H9 (cell line): ENCODE data around the gene NDUFA12. TPM values are rescaled to one million over a fixed set of nuclear protein-coding genes. Genes with fewer than 3 reads are reported as not detected.
A peak's percentile ranks its signal among the peaks of the same experiment; 100 is the strongest.

Source experiments
- DNase-seq: peaks from one replicate; pipeline ENCODE4 v3.0.0-alpha.2; 2017
- H2AFZ ChIP-seq: one replicate; pipeline ENCODE4 v1.6.1; 2013; ENCODE audit warnings: mild to moderate bottlenecking, low read length, control low read depth, moderate library complexity
- H2AK5ac ChIP-seq: 2 replicates; pipeline ENCODE4 v1.6.1; 2013; ENCODE audit warnings: low read length, control low read depth, mixed read lengths; ENCODE audit not compliant: insufficient read length
- H2BK120ac ChIP-seq: one replicate; pipeline ENCODE4 v1.6.1; 2013; ENCODE audit warnings: low read depth, mild to moderate bottlenecking, low read length, control low read depth, inconsistent platforms; ENCODE audit not compliant: poor library complexity, severe bottlenecking
- H2BK12ac ChIP-seq: 2 replicates; pipeline ENCODE4 v1.6.1; 2013; ENCODE audit warnings: low read length, control low read depth, mixed read lengths, low read depth; ENCODE audit not compliant: insufficient read length
- H2BK15ac ChIP-seq: 2 replicates; pipeline ENCODE4 v1.6.1; 2013; ENCODE audit warnings: low read depth, low read length, control low read depth
- H2BK20ac ChIP-seq: one replicate; pipeline ENCODE4 v1.6.1; 2013; ENCODE audit warnings: low read depth, mild to moderate bottlenecking, low read length, control low read depth, inconsistent platforms; ENCODE audit not compliant: poor library complexity, severe bottlenecking
- H2BK5ac ChIP-seq: 2 replicates; pipeline ENCODE4 v1.6.1; 2013; ENCODE audit warnings: low read length, control low read depth, mixed read lengths; ENCODE audit not compliant: insufficient read length
- H3K14ac ChIP-seq: 2 replicates; pipeline ENCODE4 v1.6.1; 2013; ENCODE audit warnings: low read length, control low read depth; ENCODE audit not compliant: insufficient read depth
- H3K18ac ChIP-seq: 2 replicates; pipeline ENCODE4 v1.6.1; 2013; ENCODE audit warnings: low read depth, mild to moderate bottlenecking, mixed read lengths, low read length, control low read depth; ENCODE audit not compliant: insufficient read length
- H3K23ac ChIP-seq: 2 replicates; pipeline ENCODE4 v1.6.1; 2013; ENCODE audit warnings: low read length, control low read depth, mixed read lengths, low read depth; ENCODE audit not compliant: insufficient read length
- H3K23me2 ChIP-seq: 2 replicates; pipeline ENCODE4 v1.6.1; 2013; ENCODE audit warnings: low read depth, mild to moderate bottlenecking, mixed read lengths, low read length, control low read depth; ENCODE audit not compliant: insufficient read length, poor library complexity, severe bottlenecking
- H3K27ac ChIP-seq: 2 replicates; pipeline ENCODE4 v1.5.1; 2013; ENCODE audit warnings: low read length, control low read depth, mixed read lengths, low read depth; ENCODE audit not compliant: insufficient read length
- H3K27me3 ChIP-seq: 2 replicates; pipeline ENCODE4 v1.6.1; 2013; ENCODE audit warnings: low read length, control low read depth, inconsistent platforms; ENCODE audit not compliant: insufficient read depth
- H3K4ac ChIP-seq: 2 replicates; pipeline ENCODE4 v1.6.1; 2013; ENCODE audit warnings: low read depth, mild to moderate bottlenecking, control low read depth, inconsistent platforms, low read length, moderate library complexity
- H3K4me1 ChIP-seq: 2 replicates; pipeline ENCODE4 v1.6.1; 2013; ENCODE audit warnings: low read length, control low read depth, inconsistent platforms; ENCODE audit not compliant: insufficient read depth
- H3K4me2 ChIP-seq: 2 replicates; pipeline ENCODE4 v1.6.1; 2013; ENCODE audit warnings: low read length, control low read depth, mixed read lengths; ENCODE audit not compliant: insufficient read length, insufficient read depth
- H3K56ac ChIP-seq: 2 replicates; pipeline ENCODE4 v1.6.1; 2013; ENCODE audit warnings: low read depth, mild to moderate bottlenecking, mixed read lengths, low read length, control low read depth; ENCODE audit not compliant: insufficient read length
- H3K79me1 ChIP-seq: 2 replicates; pipeline ENCODE4 v1.6.1; 2013; ENCODE audit warnings: low read depth, mild to moderate bottlenecking, moderate library complexity, low read length, control low read depth, inconsistent platforms; ENCODE audit not compliant: insufficient read depth, poor library complexity, severe bottlenecking
- H3K79me2 ChIP-seq: 2 replicates; pipeline ENCODE4 v1.6.1; 2013; ENCODE audit warnings: low read length, control low read depth, inconsistent platforms; ENCODE audit not compliant: insufficient read depth
- H3K9ac ChIP-seq: 2 replicates; pipeline ENCODE4 v1.6.1; 2013; ENCODE audit warnings: low read length, control low read depth, mixed read lengths; ENCODE audit not compliant: insufficient read length; ENCODE audit errors: extremely low read depth
- H3K9me3 ChIP-seq: one replicate; pipeline ENCODE4 v1.6.1; 2013; ENCODE audit warnings: low read depth, low read length, inconsistent platforms; ENCODE audit not compliant: control insufficient read depth
- H3T11ph ChIP-seq: one replicate; pipeline ENCODE4 v1.6.1; 2013; ENCODE audit warnings: mild to moderate bottlenecking, low read length, control low read depth, inconsistent platforms
- H4K20me1 ChIP-seq: one replicate; pipeline ENCODE4 v1.6.1; 2013; ENCODE audit not compliant: control insufficient read depth, insufficient read length, insufficient read depth
- H4K5ac ChIP-seq: 2 replicates; pipeline ENCODE4 v1.6.1; 2013; ENCODE audit warnings: low read depth, mild to moderate bottlenecking, mixed read lengths, low read length, control low read depth; ENCODE audit not compliant: insufficient read length
- H4K8ac ChIP-seq: replicated peaks from 2 replicates; pipeline ENCODE4 v1.6.1; 2013; ENCODE audit warnings: low read length, control low read depth, mixed read lengths, low read depth; ENCODE audit not compliant: insufficient read length
- H4K91ac ChIP-seq: 2 replicates; pipeline ENCODE4 v1.6.1; 2013; ENCODE audit warnings: low read depth, mild to moderate bottlenecking, moderate library complexity, mixed read lengths, low read length, control low read depth; ENCODE audit not compliant: insufficient read length
- H3K27ac Mint-ChIP-seq, 3 experiments: 2 replicates in 2 of 3; 3 replicates in 1 of 3; pipeline ENCODE4 v1.8.0; 2020 to 2021; ENCODE audit warnings: mixed read lengths in 3 of 3, mild to moderate bottlenecking in 1 of 3, moderate library complexity in 1 of 3
- H3K27me3 Mint-ChIP-seq: 2 replicates; pipeline ENCODE4 v1.8.0; 2021; ENCODE audit warnings: low read depth, mild to moderate bottlenecking, moderate library complexity, mixed read lengths
- H3K36me3 Mint-ChIP-seq, 3 experiments: 2 replicates in 2 of 3; 3 replicates in 1 of 3; pipeline ENCODE4 v1.8.0; 2020 to 2021; ENCODE audit warnings: low read depth in 3 of 3, mixed read lengths in 3 of 3; ENCODE audit not compliant: insufficient read depth in 1 of 3
- H3K4me1 Mint-ChIP-seq, 2 experiments: 2 replicates each; pipeline ENCODE4 v1.8.0; 2020; ENCODE audit warnings: mixed read lengths in 2 of 2
- H3K4me3 Mint-ChIP-seq, 2 experiments: 2 replicates in 1 of 2; 3 replicates in 1 of 2; pipeline ENCODE4 v1.8.0; 2020 to 2021; ENCODE audit warnings: mild to moderate bottlenecking in 2 of 2, mixed read lengths in 2 of 2, moderate library complexity in 1 of 2
- H3K9me3 Mint-ChIP-seq, 2 experiments: 2 replicates in 1 of 2; 3 replicates in 1 of 2; pipeline ENCODE4 v1.8.0; 2020; ENCODE audit warnings: mild to moderate bottlenecking in 2 of 2, mixed read lengths in 2 of 2, moderate library complexity in 1 of 2
- WGBS: extraction: QIAGEN DNeasy Blood & Tissue Kit; methylation state at CpG from one replicate; pipeline ENCODE4 v1.1.7; 2013; ENCODE audit warnings: missing lambda C conversion rate, low lambda C conversion rate, mixed read lengths; ENCODE audit not compliant: insufficient read length; ENCODE audit errors: extremely low coverage; 5-methylcytosine and 5-hydroxymethylcytosine counted together
- total RNA-seq: library from RNA; stranded (reverse); gene quantifications from 2 replicates; pipeline ENCODE4 v1.2.1, GENCODE V29; 2021
- TF ChIP-seq, protein P1 (sequence below): fragments of 200-600 bp; sonication (generic); conservative IDR thresholded peaks from 3 replicates; pipeline ENCODE4 v1.8.0; 2021; ENCODE audit warnings: antibody characterized with exemption, mild to moderate bottlenecking

Gene NDUFA12
- total RNA-seq, 1 experiment from 2014 or later: 104 TPM

DNA sequence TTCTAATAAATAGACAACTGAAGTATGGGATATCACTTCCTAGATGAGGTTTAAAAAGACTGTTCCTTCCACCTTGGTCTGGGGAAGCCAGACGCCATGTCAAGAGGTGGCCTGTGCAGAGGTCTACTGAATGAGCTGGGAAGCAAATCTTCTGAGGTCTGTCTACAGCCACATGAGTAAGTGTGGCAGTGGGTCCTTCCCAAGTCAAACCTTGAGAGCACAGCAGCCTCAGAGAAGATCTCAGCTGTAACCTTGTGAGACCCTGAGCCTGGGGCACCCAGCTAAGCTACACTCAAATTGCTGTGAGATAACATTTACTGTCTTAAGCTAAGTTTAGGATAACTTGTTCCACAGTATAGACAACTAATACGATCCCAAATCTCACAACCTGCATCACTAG, 20.2 kb downstream of the NDUFA12 start:
- no peak overlapping the region for H3K9ac ChIP-seq
- H2BK120ac ChIP-seq: no peak overlapping the region
- no peak overlapping the region for H2BK20ac ChIP-seq
- no peak overlapping the region for H3K4me3 Mint-ChIP-seq
- no peak overlapping the region for H4K5ac ChIP-seq
- H3K27ac Mint-ChIP-seq: peak overlapping the region in 2 of 3 experiments; percentile 41 to 76; a peak in 4 of 7 replicates
- no peak overlapping the region for H2AFZ ChIP-seq
- H3K27ac ChIP-seq: no peak overlapping the region
- H3K27me3 ChIP-seq: no peaks in the 10 kb centered on the region
- no CpG with 5 or more reads among the region's 2 CpGs for WGBS
- H3K9me3 Mint-ChIP-seq: no peaks in the 10 kb centered on the region
- H3K4me1 ChIP-seq: no peaks in the 10 kb centered on the region; the same call in 1 of the 2 replicates
- H2BK15ac ChIP-seq: no peak overlapping the region
- H4K91ac ChIP-seq: no peak overlapping the region
- H2BK12ac ChIP-seq: no peak overlapping the region
- H3K79me1 ChIP-seq: no peaks in the 10 kb centered on the region
- H3K18ac ChIP-seq: no peak overlapping the region
- no peaks in the 10 kb centered on the region for H3K9me3 ChIP-seq
- TF ChIP-seq, protein P1, sequence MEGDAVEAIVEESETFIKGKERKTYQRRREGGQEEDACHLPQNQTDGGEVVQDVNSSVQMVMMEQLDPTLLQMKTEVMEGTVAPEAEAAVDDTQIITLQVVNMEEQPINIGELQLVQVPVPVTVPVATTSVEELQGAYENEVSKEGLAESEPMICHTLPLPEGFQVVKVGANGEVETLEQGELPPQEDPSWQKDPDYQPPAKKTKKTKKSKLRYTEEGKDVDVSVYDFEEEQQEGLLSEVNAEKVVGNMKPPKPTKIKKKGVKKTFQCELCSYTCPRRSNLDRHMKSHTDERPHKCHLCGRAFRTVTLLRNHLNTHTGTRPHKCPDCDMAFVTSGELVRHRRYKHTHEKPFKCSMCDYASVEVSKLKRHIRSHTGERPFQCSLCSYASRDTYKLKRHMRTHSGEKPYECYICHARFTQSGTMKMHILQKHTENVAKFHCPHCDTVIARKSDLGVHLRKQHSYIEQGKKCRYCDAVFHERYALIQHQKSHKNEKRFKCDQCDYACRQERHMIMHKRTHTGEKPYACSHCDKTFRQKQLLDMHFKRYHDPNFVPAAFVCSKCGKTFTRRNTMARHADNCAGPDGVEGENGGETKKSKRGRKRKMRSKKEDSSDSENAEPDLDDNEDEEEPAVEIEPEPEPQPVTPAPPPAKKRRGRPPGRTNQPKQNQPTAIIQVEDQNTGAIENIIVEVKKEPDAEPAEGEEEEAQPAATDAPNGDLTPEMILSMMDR: no peak
- no peak overlapping the region for H3K23ac ChIP-seq
- H3K4me2 ChIP-seq: no peak overlapping the region
- no peak overlapping the region for H2AK5ac ChIP-seq
- peaks cover 0 to 4% (median 3%) of the 10 kb centered on the region in 3 experiments; a peak in 2 of 7 replicates for H3K36me3 Mint-ChIP-seq
- H4K20me1 ChIP-seq: no peaks in the 10 kb centered on the region
- H3K4ac ChIP-seq: no peak overlapping the region
- H3K4me1 Mint-ChIP-seq: peaks cover 5 to 6% of the 10 kb centered on the region in 2 experiments
- no peaks in the 10 kb centered on the region for H3K23me2 ChIP-seq
- H3K27me3 Mint-ChIP-seq: no peaks in the 10 kb centered on the region
- no peak overlapping the region for H3T11ph ChIP-seq
- no peak overlapping the region for H2BK5ac ChIP-seq
- no peak for DNase-seq
- no peak overlapping the region for H3K56ac ChIP-seq
- no peak overlapping the region for H3K14ac ChIP-seq
- no peaks in the 10 kb centered on the region for H3K79me2 ChIP-seq
- H4K8ac ChIP-seq: no peak overlapping the region
